RPMI7951 (cell line): ENCODE results near the gene SPEM1. TPM values are rescaled to one million over a fixed set of nuclear protein-coding genes. Genes with fewer than 3 reads are reported as not detected.
"Not testable (repeated sequence)": the region's sequence is repeated elsewhere in the genome, so short reads cannot be mapped to it uniquely, and the experiment has no call there.

Experiments
- DNase-seq: peaks from one replicate; pipeline ENCODE4 v3.0.0-alpha.2; 2012; ENCODE audit warnings: low read depth
- total RNA-seq: library from RNA; depleted of rRNA; stranded (reverse); fragments of >200 nt; shearing (Covaris generic); gene quantifications from 2 replicates; pipeline ENCODE4 v1.2.3, GENCODE V29; 2014; rRNA removed

SPEM1 gene
- total RNA-seq, 1 experiment from 2014 or later, result not detected

GRCh38 chr17:7470457-7470973 is 50.4 kb downstream of the SPEM1 start:
- not testable (repeated sequence) for DNase-seq

Other genes starting within 250 kb of the SPEM1 start
- gene ASGR1, start 241.0 kb upstream of the SPEM1 start, total RNA-seq, result not detected in 2 replicates
- gene DLG4, start 200.5 kb upstream of the SPEM1 start, total RNA-seq, result 6.5 and 6.6 TPM in 2 replicates
- 287 and 295 TPM in 2 replicates for gene ACADVL, start 200.4 kb upstream of the SPEM1 start, total RNA-seq
- gene DVL2, start 185.8 kb upstream of the SPEM1 start, total RNA-seq, result 24.6 and 25.0 TPM in 2 replicates
- gene PHF23, start 180.9 kb upstream of the SPEM1 start, total RNA-seq, result 24.7 and 40.3 TPM in 2 replicates
- gene GABARAP, start 177.9 kb upstream of the SPEM1 start, total RNA-seq, result 451 and 468 TPM in 2 replicates
- gene CTDNEP1, start 168.6 kb upstream of the SPEM1 start, total RNA-seq, result 37.4 and 38.0 TPM in 2 replicates
- gene ELP5, start 168.1 kb upstream of the SPEM1 start, total RNA-seq, result 23.7 and 28.2 TPM in 2 replicates
- 0.48 and 2.0 TPM in 2 replicates for gene CLDN7, start 157.8 kb upstream of the SPEM1 start, total RNA-seq
- gene SLC2A4, start 138.6 kb upstream of the SPEM1 start, total RNA-seq, result 0.20 TPM in 1 of 2 replicates, not detected in the other
- 0.49 and 0.60 TPM in 2 replicates for gene YBX2, start 125.7 kb upstream of the SPEM1 start, total RNA-seq
- 414 and 526 TPM in 2 replicates for gene EIF5A, start 112.7 kb upstream of the SPEM1 start, total RNA-seq
- gene GPS2, start 105.0 kb upstream of the SPEM1 start, total RNA-seq, result 92.7 and 97.9 TPM in 2 replicates
- gene NEURL4, start 91.0 kb upstream of the SPEM1 start, total RNA-seq, result 3.5 and 4.8 TPM in 2 replicates
- gene ACAP1, start 83.8 kb upstream of the SPEM1 start, total RNA-seq, result 0.12 and 0.20 TPM in 2 replicates
- gene KCTD11, start 68.2 kb upstream of the SPEM1 start, total RNA-seq, result 3.4 and 5.1 TPM in 2 replicates
- gene TMEM95, start 65.2 kb upstream of the SPEM1 start, total RNA-seq, result not detected in 2 replicates
- gene TNK1, start 39.2 kb upstream of the SPEM1 start, total RNA-seq, result 0.60 and 0.78 TPM in 2 replicates
- 20.8 and 23.2 TPM in 2 replicates for gene PLSCR3, start 25.8 kb upstream of the SPEM1 start, total RNA-seq
- gene TMEM256, start 16.2 kb upstream of the SPEM1 start, total RNA-seq, result 177 and 229 TPM in 2 replicates
- 3.7 and 4.2 TPM in 2 replicates for gene NLGN2, start 12.5 kb upstream of the SPEM1 start, total RNA-seq
- not detected in 2 replicates for gene SPEM2, start 5.3 kb downstream of the SPEM1 start, total RNA-seq
- gene SPEM3, start 8.5 kb downstream of the SPEM1 start, total RNA-seq, result not detected in 2 replicates
- 2.9 and 5.5 TPM in 2 replicates for gene TMEM102, start 15.1 kb downstream of the SPEM1 start, total RNA-seq
- gene FGF11, start 19.2 kb downstream of the SPEM1 start, total RNA-seq, result 2.0 and 4.1 TPM in 2 replicates
- 10.4 and 11.9 TPM in 2 replicates for gene CHRNB1, start 24.7 kb downstream of the SPEM1 start, total RNA-seq
- gene ZBTB4, start 59.3 kb downstream of the SPEM1 start, total RNA-seq, result 14.3 and 14.8 TPM in 2 replicates
- not detected in 2 replicates for gene SLC35G6, start 61.1 kb downstream of the SPEM1 start, total RNA-seq
- gene POLR2A, start 64.0 kb downstream of the SPEM1 start, total RNA-seq, result 15.4 and 22.3 TPM in 2 replicates
- 8.8 and 9.2 TPM in 2 replicates for gene TNFSF12, start 128.7 kb downstream of the SPEM1 start, total RNA-seq
- gene TNFSF13, start 138.4 kb downstream of the SPEM1 start, total RNA-seq, result 0.10 and 0.60 TPM in 2 replicates
- gene SENP3, start 141.6 kb downstream of the SPEM1 start, total RNA-seq, result 53.5 and 59.0 TPM in 2 replicates
- 35.3 and 44.1 TPM in 2 replicates for gene CD68, start 159.3 kb downstream of the SPEM1 start, total RNA-seq
- 166 and 211 TPM in 2 replicates for gene MPDU1, start 163.5 kb downstream of the SPEM1 start, total RNA-seq
- not detected in 2 replicates for gene SOX15, start 169.8 kb downstream of the SPEM1 start, total RNA-seq
- gene FXR2, start 194.6 kb downstream of the SPEM1 start, total RNA-seq, result 20.3 and 25.2 TPM in 2 replicates
- 17.4 and 31.2 TPM in 2 replicates for gene SAT2, start 207.5 kb downstream of the SPEM1 start, total RNA-seq
- gene SHBG, start 209.8 kb downstream of the SPEM1 start, total RNA-seq, result not detected in 2 replicates
- not detected in 2 replicates for gene ATP1B2, start 230.6 kb downstream of the SPEM1 start, total RNA-seq